Measurements from ENCODE around the gene SERGEF.
A peak's percentile ranks its signal among the peaks of the same experiment; 100 is the strongest.

SERGEF gene

DNA sequence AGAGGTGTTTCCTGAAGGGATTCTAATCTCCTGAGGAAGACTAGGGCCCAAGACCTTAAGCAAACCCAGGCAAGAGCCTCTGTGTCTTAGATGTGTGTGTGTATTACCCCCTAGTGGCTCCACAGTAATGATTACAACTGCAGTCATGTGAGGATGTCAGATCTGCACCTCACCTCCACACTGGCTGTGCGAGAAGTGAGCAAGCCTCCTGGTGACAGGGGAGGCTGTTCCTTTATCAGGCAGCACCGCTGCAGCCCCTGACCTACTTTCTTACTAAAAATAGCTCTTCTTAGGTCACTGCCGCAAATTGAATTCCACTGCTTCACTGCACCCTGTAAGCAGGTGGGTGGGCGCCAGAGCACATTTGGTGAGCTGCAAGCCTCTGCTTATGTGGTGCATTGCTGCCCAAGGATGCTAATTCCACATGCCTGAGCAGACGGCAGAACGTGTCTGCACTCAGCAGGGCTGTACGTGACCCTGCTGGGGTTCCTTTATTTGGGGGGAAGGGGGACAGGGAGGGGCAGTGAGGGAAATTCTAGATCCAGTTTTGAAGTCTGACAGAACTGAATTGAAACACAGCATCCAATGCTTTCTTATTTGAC, 165.9 kb downstream of the SERGEF start:
- in situ Hi-C loops (cut with HindIII; ENCODE audit: low pct_ligation_motif_present, low pct_unique_long_range_greater_than_20kb, low sequenced_read_pairs), result no loop called here
- DNase-seq, result peak; percentile 4

DNA sequence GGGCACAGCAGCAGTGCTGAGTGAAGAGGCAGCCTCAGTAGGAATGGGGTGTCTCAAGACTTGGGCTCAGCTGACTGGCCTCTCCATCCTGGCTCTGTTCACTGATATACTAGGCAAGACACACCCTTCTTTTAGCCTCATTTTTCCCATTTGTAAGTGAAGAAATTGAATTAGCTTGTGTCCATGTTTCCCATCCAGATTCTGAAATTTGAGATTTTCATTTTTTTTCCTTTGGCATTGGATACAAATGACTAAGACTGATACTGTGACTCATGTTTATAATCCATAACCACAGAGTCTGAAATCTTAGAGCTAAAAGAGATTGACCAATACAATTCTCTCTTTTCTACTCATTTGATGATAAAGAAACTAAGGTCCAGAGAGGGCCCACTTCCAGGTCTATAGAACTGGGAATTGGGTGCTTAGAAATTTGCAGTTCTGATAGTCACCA, 167.4 kb downstream of the SERGEF start:
- no peak for DNase-seq
- in situ Hi-C loops (cut with HindIII; ENCODE audit: low pct_ligation_motif_present, low pct_unique_long_range_greater_than_20kb, low sequenced_read_pairs), result no loop called here

DNA sequence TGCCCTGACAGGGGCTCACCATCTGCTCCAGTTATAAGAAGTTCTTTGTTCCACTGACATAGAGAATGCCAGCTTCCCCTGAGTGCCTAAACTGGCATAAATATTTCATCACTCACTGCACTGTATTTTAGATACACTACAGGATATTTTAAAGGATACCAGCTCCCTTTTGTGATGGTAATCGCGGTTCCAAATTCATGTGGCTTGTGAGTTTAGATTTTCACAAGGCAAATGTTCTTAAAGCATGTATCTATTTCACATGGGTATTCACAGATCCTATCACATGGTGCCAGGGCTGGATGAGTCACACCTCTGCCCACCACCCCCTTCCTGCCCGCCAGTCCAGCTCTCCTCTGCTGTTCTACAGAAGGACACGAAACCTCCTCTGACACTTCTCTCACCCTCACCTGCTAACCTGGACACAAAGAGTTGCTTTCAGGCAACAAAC, 172.7 kb downstream of the SERGEF start:
- in situ Hi-C loops (cut with HindIII; ENCODE audit: low pct_ligation_motif_present, low pct_unique_long_range_greater_than_20kb, low sequenced_read_pairs), result no loop called here
- no peak for DNase-seq

DNA sequence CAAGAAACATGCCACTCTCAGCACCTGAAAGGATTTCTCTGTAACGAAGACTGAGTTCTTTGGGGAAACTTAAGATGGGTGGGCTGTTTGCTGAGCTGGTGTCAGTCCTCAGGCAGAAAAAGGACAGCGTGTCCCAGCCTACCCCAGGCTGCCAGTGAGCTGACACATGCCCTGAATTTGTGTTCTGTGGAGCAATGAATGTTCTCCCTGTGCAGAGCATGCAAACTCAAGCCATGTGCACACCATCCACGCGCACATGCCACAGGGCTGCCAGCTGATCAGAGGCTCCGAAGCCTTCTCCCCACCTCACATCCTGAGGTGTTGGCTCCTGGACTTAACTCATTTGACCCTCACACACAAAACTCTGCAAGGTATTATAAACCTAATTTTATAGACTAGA, 173.4 kb downstream of the SERGEF start:
- DNase-seq, result no peak
- in situ Hi-C loops (cut with HindIII; ENCODE audit: low pct_ligation_motif_present, low pct_unique_long_range_greater_than_20kb, low sequenced_read_pairs), result no loop called here

DNA sequence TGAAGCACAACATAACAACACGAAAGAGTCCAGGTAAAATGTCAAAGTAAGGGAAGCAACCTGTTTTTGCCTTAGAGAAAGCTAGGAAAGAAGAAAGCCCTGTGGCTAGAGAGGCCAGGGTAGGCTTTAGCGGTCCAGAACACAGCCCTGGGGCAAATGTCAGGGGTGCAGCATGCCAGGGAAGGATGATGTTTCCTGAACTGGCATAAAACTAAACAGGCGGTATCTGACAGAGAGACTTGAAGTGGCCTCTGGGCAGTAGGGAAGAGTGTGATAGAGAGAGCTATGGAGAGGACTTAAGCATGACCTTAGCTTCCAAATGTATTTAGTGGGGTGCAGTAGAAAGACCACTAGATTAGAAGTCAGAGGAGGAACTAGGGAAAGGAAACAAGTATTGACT, 174.7 kb downstream of the SERGEF start:
- DNase-seq, result no peak
- in situ Hi-C loops (cut with HindIII; ENCODE audit: low pct_ligation_motif_present, low pct_unique_long_range_greater_than_20kb, low sequenced_read_pairs), result no loop called here

DNA sequence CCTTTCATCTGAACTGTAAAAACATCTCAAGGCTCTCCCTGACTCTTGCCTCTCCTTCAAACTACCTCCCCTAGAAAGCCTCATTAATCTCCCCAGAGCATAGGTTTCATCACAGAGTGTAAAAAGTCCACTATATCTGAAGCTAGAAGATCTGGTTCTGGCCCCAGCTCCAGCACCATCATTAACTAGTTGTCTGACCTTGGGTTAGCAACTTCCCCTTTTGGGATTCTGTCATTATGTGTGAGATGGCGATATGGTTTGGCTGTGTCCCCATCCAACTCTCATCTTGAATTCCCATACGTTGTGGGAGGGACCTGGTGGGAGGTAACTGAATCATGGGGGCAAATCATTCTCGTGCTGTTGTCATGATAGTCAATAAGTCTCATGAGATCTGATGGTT, 181.0 kb downstream of the SERGEF start:
- in situ Hi-C loops (cut with HindIII; ENCODE audit: low pct_ligation_motif_present, low pct_unique_long_range_greater_than_20kb, low sequenced_read_pairs), result no loop called here
- no peak for DNase-seq

DNA sequence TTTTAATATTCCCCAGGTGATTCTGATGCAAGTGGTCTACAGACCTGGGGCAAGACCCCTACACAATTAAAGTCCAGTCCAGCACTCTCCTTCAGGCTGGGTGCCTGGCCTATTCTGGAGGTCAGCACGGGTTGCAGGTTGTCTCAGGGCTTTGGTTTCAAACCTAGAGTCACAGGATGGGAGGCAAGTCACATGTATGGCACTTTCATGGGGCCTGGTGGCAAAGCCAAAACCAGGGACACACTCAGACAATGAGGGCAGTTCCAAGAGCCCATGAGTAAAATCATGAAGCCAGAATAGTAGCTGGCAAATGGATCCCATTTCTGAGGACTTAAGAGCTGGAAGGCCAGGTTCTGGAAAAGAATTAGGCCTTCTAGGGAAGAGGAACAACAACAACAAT, 181.6 kb downstream of the SERGEF start:
- in situ Hi-C loops (cut with HindIII; ENCODE audit: low pct_ligation_motif_present, low pct_unique_long_range_greater_than_20kb, low sequenced_read_pairs), result no loop called here
- DNase-seq, result no peak

DNA sequence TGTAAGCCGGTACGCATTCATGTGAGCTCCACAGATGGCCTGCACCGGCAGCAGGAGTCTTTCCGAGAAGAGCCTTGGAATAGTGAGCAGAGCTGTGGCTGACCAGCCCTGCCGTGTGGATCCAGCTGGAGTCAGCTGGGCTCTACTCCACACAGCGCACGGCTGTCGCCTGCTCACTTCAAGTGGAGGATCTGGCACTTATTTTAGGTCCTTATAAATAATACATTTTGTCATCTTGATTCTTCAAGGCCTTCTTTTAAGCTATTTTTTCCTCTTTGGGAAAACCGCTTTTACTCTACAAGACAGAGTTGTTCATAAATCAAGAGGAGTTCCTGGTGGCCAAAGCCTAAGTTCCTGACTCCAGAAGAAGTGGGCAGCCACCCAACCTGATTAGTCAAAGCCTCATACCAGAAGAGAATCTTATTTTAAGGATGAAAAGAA, 184.5 kb downstream of the SERGEF start:
- in situ Hi-C loops (cut with HindIII; ENCODE audit: low pct_ligation_motif_present, low pct_unique_long_range_greater_than_20kb, low sequenced_read_pairs), result no loop called here
- DNase-seq, result no peak

DNA sequence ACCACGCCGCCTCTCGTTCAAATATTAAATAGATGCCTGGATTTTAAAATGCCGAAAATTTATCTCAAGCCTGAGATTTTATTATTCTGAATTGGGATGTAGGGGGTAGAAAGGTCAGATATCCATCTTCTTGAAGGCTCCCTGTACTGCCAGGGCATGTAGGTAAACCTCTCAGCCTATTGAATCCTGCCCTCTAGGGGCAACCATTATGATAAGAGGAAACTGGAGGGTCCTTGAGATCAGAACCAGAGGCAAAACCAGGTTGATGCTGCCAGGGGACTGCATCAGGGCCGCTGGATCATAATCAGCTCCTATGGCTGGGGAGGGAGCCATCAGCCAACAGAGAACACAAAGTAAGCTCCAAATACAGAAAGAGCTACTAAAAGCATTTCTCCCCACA, 185.8 kb downstream of the SERGEF start:
- DNase-seq, result no peak
- in situ Hi-C loops (cut with HindIII; ENCODE audit: low pct_ligation_motif_present, low pct_unique_long_range_greater_than_20kb, low sequenced_read_pairs), result no loop called here

DNA sequence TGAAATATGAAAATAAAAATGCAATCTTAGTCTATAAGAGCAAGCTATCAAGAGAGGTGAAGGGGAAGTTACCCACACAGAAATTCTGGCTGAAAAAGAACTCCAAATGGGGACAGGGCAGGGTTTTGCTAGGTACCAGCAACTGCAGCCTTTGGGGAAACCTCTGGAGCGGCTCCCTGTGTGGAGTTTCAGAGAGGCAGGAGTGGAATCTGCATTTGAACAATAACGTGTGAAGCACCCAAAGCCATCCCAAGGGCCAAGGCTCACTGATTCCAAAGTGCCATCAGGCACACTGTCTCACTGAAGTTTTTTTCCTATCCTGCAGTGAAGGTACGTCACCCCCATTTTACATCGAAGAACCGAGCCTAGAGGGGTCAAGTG, 190.5 kb downstream of the SERGEF start:
- DNase-seq, result no peak
- in situ Hi-C loops (cut with HindIII; ENCODE audit: low pct_ligation_motif_present, low pct_unique_long_range_greater_than_20kb, low sequenced_read_pairs), result no loop called here

DNA sequence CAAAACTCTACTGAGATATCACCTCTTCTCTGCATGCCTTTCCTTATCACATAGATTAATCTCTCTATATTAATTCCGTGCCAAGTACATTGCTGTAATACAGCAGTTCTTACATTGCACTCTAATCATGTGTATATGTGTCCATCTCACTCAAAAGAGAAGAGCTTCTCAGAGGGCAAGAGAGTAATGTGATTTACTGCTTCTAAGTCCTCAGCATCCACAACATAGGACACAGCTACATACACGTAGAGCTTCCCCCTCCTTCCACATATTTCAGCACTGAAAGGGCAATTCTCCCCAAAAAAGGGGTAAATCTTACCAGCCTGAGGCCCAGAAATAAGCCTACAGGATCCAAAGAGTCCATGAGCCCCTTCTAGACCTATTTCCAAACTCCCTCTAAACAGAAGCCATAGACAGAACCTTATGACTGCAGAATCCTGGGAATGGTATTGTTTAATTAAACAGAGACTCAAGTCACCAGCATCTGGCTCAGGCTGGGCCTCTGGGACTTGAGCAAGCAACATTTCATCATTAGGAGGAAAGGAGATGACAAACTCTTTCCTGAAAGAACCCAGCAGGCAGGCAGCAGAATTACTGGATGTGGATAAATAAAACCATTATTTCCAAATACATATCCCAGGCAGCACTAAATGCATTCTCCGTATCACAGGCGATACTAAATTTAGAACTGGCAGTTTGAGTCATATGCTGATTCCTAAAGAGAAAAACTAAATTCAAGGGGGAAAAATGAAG, 191.0 kb downstream of the SERGEF start:
- in situ Hi-C loops (cut with HindIII; ENCODE audit: low pct_ligation_motif_present, low pct_unique_long_range_greater_than_20kb, low sequenced_read_pairs), result no loop called here
- DNase-seq, result no peak

DNA sequence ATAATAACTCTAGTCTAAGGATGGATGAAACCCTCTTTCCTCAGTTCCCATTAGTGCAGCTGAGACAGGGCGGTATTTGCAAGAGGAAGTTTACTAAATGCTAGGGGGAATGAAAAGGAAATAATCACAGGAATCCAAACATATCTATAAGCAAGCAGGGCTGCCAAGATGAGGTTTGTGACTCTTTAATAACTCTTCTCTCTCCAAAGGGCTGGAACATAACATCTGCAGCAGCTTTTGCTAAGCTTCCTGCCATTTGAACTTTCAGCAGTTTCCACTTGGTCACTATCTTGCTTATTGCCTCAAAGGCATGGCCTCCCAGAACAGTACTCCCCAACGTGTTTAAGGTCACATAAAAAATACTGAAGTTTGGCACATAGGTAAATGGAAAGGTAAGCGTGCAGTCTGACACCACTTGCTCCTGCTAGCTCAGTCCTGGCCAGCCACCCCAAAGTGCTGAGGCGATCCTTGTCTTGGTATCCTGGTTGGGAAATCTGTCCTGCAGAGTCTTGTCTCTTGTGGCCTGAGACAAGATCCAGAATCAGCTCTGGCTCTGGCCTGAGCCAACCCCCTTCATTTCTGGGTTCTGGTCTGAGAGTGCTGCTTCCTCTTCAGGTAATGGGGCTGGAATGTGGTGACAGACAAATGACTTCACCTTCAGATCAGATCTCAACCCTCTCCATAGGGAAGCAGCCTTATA, 196.5 kb downstream of the SERGEF start:
- in situ Hi-C loops (cut with HindIII; ENCODE audit: low pct_ligation_motif_present, low pct_unique_long_range_greater_than_20kb, low sequenced_read_pairs), result no loop called here
- no peak for DNase-seq

DNA sequence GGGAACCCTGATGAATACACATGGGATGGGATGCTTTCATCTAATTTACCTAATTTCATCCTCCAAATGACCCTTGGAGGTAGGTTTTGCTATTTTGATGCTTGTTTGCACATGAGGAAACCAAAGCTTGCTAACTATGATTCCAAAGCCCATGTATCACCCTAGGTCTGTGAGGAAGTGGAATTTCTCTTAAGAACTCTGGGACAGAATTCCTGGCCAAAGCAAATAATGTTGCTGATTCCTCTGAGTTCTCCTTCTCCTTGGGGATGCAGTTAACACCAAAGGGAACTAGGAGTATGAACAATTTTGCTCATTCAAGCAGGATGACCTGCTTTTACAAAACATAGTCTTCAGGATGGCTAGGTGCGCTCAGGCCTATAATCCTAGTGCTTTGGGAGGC, 198.3 kb downstream of the SERGEF start:
- DNase-seq, result no peak
- in situ Hi-C loops (cut with HindIII; ENCODE audit: low pct_ligation_motif_present, low pct_unique_long_range_greater_than_20kb, low sequenced_read_pairs), result no loop called here

DNA sequence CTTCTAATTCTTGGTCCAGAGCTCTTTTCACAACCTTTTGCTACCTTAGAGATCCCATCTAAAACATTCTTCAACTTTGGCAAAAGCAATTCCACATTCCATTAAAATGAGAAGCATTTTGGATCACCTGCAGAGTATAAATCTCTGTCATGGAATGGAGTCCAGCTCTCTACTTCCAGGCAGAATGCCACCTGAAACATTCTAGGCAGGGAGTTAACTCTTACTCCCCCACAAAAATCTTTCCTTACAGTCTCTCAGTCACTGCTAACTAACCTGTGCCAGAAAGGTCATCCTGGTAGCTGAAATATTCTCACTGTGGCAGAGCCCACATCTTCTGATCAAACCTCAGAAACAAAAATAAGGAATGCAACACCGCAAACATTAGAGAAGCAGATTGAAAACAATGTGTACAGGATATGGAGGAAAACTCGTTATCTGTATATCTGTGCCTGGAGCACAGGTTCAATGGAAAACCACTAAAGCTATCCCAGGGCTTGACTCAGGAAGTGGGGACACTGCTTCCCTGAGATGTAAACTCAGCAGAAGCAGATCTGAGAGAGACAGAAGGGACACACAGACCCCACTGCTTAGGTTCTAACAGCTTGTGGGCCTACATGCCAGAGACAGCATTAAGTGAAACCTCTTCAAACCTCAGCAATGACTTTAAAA, 199.3 kb downstream of the SERGEF start:
- in situ Hi-C loops (cut with HindIII; ENCODE audit: low pct_ligation_motif_present, low pct_unique_long_range_greater_than_20kb, low sequenced_read_pairs), result no loop called here
- no peak for DNase-seq

DNA sequence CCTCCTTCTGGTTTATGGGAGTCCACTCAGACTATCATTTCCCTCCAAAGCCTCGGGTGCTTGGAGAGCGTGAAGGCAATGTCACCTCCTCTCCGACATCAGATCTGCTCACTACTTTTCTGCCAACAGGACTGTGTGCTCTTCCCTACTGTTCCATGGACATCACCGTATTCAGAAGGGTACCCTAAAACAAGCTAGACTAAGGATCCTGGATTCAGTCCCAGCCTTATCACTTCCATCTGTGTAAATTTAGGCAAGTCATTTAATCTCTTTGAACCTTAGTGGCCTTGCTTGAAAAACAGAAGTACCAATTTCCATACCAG, 200.0 kb downstream of the SERGEF start:
- in situ Hi-C loops (cut with HindIII; ENCODE audit: low pct_ligation_motif_present, low pct_unique_long_range_greater_than_20kb, low sequenced_read_pairs), result no loop called here

DNA sequence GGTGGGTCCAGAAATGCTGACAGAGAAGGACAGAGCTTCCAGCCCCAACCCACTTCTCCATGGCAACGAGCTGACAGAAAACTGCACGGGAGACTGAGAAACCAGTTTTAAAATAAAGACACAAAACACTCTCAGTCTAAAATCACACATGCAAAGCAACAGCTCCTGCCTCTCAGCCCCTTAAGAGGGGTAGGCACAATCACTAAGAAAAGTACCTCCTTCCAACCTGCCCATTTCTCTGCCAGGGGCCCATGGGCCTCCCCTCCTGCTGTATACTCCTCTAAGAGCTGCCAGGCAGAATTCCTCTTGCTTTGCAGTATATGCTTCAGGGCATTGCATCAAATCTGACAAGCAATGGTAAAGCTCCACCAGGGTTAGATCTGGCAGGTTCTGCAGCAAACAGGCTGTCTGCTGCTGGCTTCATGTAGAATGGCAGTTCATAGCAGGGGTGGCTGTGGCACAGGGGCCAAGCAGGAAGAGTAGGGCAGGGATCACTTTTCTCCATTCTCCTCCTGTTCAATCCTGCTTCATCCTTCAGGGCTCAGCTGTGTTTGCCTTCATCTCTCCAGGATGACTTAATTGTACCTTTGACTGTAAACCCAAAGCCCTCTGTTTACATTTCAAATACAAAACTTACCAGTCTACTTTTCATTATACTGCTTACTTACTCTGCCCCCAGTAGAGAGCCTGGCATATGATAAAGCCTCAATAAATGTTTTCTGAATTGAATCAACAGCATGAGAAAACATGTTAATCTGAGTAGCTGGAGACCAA, 200.6 kb downstream of the SERGEF start:
- no peak for DNase-seq
- in situ Hi-C loops (cut with HindIII; ENCODE audit: low pct_ligation_motif_present, low pct_unique_long_range_greater_than_20kb, low sequenced_read_pairs), result no loop called here

More for the DNA sequence above, 200.0 kb downstream of the SERGEF start:
- DNase-seq, result no peak

DNA sequence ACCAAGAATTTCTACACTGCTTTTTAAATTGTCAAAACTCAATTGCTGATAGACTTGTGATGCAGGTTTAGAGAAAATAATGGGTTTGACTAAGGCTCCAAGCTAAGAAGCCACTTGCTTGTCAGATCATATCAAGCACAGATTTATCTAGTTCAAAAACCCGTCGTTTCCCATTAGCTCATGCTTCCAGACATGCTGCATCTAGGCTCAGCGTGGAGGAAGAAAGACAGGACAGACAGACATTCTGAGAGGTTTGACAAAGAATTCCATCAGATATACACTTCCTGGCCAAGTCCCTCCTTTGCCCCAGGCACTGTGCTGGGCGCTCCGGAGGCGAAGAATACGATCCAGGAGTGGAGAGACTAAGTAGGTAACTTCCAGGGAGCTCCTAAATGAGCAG, 201.5 kb downstream of the SERGEF start:
- DNase-seq, result no peak
- in situ Hi-C loops (cut with HindIII; ENCODE audit: low pct_ligation_motif_present, low pct_unique_long_range_greater_than_20kb, low sequenced_read_pairs), result no loop called here

DNA sequence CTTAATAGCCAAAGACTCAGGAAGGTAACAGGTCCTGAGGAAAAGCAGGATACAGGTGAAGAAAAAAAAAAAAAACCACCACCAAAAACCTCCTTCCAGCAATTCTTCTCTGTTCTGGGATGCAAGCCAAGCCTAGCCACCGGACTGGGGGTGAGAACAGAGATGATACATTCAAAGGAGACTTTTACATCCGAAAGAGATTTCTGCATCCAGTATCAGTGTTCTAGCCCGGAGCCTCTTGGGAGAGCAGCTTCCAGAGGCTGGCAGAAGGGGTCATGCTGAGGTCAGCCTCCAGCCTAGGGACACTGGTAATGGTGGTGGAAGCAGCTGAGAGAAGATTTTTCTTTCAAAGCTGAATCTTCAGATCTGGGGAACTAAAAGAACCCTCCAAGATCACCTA, 202.1 kb downstream of the SERGEF start:
- no peak for DNase-seq
- in situ Hi-C loops (cut with HindIII; ENCODE audit: low pct_ligation_motif_present, low pct_unique_long_range_greater_than_20kb, low sequenced_read_pairs), result no loop called here

DNA sequence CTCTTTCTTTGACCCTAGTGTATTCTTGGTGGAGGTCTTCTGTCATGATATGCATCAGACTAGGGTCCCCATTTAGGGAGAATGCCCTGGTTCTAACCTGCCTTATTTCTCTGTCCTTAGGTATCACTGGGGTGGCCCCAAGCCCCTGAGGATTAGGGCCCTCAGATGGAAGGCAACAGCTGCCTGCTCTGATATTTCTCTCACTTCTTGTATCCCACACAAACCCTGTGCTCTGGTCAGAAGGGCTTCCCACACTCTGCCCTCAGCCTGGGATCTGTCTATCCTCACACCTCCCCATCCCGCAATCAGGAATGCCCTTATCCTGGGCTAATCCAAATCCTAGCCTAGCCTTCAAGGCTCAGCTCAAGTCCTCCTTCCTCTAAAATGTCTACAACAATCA, 202.8 kb downstream of the SERGEF start:
- in situ Hi-C loops (cut with HindIII; ENCODE audit: low pct_ligation_motif_present, low pct_unique_long_range_greater_than_20kb, low sequenced_read_pairs), result no loop called here
- no peak for DNase-seq
